ELR (cell line): ENCODE results near the gene AHCYL2.
"Not testable (repeated sequence)": the region's sequence is repeated elsewhere in the genome, so short reads cannot be mapped to it uniquely, and the experiment has no call there.

Experiments
- DNase-seq: peaks from one replicate; pipeline ENCODE4 v3.0.0-alpha.2; 2015; ENCODE audit warnings: low read depth

The AHCYL2 gene

DNA sequence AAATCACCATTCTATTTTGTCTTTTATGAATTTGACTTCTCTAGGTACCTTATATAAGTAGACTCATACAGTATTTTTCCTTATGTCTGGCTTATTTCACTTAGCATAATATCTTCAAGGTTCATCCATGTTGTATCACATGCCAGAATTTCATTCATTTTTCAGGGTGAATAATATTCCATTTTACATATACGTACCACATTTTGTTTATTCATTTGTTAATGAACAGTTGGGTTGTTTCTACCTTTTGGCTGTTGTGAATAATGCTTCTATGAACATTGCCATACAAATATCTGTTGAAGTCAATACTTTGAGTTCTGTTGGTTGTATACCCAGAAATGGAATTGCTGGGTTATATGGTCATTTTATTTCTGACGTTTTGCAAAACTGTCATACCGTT lies 20.7 kb downstream of the AHCYL2 start:
- DNase-seq: no peak

DNA sequence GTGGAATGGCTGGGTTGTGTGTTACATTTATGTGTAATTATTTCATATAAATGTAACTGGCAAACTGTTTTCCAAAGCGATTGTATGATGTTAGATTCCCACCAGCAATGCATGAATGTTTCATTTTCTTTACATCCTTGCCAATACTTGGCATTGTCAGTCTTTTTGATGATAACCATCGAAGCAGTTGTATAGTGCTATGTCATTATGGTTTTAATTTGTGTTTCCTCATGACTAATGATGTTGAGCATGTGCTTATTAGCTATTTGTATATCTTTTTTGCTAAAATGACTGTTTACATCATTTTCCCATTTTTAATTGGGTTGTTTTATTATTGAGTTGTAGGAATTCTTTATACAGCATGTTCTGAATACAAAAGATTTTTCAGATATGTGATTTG lies 22.3 kb downstream of the AHCYL2 start:
- no peak for DNase-seq

DNA sequence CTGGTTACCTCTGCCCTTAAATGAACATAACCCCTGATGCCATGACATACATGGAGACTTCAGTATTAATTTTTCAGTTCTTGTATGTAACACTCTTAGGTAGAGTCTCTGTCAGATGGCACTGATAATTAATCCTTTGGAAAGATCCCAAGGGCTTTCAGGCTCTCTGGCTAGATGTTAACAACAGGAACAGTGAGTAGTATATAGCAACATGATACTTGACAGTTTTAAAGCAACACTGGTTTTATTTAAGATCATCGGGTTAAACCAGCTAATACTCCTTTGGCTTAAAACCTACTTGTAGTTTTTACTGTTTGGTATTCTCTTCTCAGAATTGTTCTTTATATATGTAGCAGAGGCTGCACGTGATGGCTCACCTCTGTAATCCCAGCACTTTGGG lies 27.3 kb downstream of the AHCYL2 start:
- DNase-seq: no peak

DNA sequence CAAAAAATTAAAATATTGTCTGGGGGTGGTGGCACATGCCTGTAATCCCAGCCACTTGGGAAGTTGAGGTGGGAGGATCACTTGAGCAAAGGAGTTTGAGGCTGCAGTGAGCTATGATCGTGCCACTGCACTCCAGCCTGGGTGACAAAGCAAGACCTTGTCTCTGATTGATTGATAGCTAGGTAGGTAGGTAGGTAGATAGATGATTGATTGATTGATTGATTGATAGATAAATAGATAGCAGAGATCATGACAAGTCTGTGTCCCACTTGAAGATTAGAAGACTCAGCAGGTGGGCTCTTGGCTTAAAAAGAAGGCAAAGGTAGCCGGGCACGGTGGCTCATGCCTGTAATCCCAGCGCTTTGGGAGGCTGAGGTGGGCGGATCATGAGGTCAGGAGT lies 27.8 kb downstream of the AHCYL2 start:
- DNase-seq: not testable (repeated sequence)

DNA sequence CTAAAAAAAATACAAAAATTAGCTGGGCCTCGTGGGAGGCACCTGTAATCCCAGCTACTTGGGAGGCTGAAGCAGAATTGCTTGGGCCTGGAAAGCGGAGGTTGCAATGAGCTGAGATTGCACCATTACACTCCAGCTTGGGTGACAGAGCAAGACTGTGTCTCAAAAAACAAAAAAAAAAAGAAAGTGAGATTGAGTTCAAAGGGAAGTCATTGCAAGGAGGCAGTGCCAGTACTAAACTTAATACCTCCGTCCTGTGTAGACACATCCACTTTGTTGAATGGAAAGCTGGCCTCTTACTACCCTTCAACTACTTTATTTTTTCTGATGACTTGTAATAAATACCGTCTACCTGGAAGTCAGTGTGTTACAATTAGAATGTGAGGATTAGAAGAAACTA lies 31.0 kb downstream of the AHCYL2 start:
- no peak for DNase-seq

DNA sequence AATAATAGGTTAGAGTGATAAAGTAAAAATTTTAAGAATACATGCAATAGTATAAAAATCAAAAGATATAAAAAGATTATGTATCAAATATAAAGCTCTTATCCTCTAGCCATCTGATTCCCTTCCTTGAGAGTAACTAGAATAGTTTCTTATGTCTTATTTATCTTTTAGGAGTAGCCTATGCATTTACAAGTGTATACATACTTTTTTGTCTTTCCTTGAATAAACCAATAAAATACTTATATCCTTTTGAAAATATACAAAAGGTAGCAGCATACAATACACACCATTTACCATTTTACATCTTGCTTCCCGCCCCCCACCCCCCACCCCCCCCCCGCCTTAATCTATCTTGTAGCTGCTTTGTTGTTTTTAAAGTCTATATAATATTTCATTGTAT lies 31.4 kb downstream of the AHCYL2 start:
- DNase-seq: no peak

DNA sequence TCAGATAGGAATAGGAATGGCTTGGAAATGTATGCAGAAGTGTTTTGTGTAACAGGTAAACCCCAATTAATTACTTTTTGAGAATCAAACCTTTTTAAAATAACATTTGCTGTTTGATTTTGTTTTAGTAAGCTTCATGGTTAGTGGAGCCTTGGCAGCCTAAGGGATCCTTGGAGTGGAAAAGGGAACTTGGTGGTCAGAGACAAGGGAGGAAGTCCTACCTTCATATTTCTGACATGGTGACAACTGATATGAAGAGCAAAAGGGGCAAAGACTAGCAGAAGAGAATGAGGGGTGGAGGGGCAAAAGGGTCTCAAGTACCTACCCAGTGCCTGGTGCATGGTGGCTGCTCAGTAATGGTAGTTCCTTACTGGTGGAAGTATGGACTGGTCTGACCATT lies 32.3 kb downstream of the AHCYL2 start:
- DNase-seq: no peak

DNA sequence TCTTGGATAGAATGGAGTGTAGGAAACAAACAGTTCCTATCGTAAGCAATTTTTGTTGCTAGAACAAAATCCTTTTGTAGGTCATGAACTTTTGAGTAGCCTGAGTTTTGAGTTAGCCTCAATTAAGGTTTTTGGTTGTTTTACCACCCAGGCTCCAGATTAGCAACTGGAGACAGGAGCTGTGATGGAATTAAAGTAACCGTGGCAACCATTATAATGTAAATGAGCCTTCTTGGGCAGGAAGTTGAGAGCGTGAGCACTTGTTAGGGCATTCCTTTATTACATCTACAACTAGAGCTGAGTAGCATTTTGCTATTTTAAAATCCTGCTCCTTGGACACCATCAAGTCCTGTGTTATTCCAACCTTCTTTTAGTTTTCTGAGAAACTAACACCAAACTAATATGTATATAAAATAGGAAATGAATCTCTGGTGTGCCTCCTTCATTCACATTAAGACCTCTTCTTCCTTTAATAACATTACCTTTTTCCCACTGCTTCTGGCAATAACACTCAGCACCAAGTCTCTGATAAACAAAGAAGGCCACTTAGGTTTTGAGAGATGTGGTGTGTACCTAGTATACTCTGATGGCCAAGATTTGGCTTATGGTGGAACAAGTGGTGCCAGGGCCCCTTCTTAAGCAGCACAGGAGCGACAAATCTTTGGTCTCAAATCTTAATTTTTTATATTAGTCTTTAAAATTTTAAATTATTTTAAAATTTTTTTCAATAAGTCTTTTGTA lies 34.0 kb downstream of the AHCYL2 start:
- DNase-seq: no peak

DNA sequence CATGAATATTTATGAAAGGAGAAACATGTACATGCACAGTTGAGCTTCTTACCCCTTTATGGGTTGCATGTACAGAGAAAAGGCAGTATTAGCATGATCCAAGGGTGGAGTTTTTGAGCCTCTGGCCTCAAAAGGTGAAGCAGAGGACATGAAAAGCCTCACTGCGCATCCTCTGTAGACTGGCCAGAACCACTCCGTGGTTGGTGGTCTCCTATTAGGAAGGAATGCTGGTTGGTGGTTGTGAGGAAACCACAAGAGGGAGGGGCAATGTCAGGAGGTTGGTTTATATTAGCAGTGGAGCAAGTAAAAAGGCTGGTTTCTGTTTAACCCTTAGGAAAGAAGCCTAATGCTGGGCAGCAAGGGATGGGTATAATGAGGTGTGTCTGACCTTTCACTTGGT lies 37.5 kb downstream of the AHCYL2 start:
- DNase-seq: no peak

DNA sequence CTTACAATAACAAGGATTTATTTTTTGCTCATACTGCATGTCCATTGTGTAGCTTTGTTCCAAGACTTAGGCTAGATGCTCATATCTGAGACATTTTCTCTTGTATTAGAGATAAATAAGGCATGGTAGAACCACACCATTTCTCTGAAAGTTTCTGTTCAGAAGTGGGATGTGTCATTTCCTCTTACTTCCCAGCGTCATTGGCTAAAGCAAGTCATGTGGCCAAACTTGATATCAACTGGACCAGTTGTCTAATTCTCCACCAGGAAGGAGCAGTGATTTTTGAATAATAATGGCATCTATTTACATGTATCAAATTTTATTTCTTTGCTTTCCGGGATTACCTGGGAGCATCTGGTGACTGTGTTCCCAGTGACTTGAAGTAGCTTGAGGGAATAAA lies 38.3 kb downstream of the AHCYL2 start:
- DNase-seq: peak; percentile 19

DNA sequence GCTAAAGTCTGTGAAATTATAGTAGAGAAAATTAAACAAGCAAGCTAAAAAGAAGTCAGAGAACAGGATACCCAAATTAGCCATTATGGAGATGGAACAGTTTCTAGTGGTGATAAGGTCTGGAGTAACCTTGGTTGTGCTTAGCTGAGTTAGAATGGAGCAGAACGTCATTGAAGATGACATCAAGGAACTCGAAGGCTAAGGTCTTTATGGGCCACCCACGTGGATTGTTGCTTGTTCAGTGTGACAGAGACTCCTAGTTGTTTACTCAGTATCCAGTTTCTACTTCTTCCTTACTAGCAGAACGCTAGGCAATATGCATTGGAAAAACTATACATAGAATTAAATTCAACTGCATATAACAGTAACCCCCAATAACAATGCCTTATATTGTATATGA lies 39.7 kb downstream of the AHCYL2 start:
- no peak for DNase-seq

DNA sequence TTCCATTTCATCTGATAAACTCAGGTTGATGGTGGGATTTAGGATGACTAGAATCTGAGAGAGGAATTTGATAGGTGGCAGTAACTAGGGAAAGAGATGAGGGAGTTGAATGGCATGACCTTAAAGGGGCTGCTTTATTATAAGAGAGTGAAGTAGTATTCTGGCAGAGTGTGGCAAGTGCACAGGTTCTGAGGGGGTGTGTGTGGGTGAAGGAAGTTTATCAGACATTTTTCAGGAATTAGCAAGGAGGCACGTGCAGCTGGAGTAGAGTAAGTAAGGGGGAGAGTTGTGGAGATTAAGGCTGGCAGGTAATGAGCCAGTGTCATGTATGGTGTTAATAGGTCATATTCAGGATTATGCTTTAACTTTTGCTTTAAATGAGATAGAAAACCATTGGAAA lies 40.5 kb downstream of the AHCYL2 start:
- no peak for DNase-seq

DNA sequence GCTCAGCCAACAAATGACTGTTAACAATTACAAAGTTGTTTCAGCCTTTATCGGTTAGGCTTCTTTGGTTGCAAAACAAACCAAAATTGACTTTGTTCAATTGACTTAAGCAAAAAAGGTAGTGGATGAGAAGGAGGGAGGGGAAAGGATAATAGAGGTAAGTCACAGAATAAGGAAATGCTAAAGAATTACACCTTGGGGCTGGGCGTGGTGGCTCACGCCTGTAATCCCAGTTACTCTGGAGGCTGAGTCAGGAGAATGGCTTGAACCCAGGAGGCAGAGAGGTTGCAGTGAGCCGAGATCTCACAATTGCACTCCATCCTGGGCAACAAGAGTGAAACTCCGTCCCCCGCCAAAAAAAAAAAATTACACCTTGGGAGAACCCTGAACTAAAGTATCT lies 41.4 kb downstream of the AHCYL2 start:
- no peak for DNase-seq

DNA sequence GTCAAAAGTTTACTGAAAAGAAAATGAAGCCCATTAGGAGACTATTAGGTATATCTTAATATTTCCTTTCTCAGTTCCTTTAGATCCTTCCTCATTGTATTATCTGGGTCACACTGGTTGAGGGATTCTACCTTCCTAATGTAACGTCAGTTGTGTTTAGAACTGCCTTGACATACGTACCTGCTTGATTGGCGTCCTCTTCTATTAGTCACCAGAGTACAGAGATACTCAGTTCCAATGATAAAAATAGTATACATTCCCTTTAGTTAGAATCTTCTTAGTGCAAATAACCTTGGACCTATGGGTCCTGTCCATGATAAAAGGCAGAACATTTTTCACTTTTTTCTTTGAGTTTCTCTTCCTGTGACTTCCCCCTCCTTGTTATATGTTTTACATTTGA lies 45.2 kb downstream of the AHCYL2 start:
- no peak for DNase-seq

DNA sequence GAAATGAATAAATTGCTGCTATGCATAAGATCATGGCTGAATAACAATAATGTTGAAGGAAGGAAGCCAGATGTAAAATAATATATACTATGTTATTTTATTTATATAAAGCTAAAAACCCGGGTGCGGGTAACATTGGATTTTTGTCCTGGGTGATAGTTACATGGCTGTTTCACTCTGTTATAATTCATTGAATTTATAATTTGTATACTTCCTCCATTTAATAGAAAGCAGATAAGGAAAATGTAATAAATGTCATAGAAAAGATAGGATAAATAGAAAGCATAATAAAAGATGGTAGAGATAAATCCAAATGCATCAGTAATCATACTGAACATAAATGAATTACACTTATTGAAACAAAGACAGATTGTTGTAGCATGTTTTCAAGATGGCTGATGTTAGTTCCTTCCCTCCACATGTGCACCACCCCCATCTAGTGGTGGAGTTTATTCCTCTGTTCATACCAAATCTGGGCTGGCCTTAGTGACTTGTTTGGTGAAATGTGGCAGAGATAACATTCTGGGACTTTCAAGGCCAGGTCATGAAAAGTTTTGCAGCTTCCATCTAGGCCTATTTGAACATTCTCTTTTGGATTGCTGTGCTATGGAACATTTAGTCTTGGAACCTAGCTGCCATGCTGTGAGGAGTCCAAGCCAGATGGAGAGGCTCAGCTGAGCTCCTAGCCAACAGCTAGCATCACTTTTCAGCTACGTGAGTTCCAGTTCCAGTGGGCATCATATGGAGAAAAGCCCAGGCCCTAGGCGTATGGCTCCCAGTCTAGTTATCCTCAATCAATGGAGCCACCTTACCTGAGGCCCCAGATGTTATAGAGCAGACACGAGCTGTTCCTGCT lies 46.9 kb downstream of the AHCYL2 start:
- DNase-seq: peak; percentile 68

DNA sequence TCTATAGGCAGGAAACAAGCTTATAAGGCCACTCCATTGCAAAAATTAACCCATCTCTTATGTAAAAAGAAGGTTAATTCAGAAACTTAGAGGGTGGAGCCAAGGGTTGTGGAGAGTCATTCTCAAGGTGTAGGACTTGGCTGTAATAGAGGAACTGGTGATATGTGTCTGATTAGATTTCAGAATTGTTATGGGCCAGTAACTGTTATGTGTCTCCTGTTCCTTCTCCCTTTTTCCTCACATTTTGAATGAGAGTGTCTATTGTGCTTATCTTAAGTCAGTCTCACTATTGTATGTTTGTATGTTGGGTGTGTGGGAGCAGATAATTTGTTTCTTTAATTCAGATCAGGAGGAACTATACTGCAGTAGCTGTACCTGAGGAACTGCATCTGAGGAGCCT lies 49.1 kb downstream of the AHCYL2 start:
- DNase-seq: no peak

DNA sequence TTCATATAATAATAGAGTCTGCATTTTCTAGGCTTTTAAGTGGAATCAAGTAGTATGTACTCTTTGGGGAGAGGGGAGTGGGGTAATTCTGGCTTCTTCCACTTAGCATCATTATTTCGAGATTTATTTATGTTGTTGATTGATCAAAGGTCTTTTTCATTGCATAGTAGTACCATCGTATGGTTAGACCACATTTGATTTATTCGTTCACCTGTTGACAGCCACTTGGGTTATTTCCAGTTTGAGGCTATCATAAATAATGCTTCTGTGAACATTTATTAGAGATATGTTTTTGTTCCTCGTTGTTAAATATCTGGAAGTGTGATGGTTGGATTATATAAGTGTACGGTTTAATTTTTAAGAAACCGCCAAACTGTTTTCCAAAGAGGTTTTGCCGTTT lies 52.8 kb downstream of the AHCYL2 start:
- no peak for DNase-seq

DNA sequence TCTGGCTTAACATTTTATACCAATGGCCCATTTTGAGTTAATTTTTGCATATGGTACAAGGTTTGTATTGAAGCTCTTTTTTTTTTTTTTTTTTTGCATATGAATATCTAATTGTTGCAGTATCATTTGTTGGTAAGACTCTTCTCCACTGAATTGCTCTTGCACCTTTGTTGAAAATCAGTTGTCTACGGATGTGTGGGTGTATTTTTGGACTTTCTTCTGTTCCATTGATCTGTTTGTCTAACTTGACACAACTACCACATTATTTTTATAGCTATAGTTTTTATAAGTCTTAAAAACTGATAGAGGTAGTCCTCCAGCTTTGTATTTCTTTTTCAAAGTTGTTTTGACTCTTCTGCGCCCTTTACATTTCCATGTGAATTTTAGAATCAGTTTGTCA lies 53.9 kb downstream of the AHCYL2 start:
- DNase-seq: no peak

DNA sequence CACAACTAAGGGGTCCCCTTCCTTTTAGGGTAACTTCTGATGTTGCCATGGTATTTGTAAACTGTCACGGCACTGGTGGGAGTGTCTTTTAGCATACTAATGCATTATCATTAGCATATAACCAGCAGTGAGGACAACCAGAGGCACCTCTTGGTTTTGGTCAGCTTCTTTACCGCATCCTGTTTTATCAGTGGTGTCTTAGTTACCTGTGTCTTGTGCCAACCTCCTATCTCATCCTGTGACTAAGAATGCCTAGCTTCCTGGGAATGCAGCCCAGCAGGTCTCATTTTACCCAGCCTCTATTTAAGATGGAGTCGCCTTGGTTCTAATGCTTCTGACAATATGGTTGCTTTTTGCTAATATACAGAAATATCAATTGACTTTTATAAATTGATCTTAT lies 54.9 kb downstream of the AHCYL2 start:
- no peak for DNase-seq

DNA sequence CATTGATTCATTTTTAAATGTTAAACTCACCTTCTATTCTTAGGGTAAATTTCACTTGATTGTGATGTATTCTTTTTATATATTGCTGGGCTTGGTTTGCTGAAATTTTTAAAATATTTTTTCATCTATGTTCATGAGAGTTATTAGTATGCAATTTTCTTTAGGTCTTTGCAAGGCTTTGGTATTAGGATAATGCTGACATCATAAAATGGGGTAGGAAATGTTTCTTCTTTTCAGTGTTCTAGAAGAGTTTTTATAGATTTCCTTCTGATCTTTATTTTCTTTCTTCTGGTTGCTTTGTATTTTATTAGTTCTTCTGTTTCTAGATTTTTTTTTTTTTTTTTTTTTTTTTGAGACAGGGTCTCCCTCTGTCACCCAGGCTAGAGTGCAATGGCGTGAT lies 56.3 kb downstream of the AHCYL2 start:
- DNase-seq: no peak

DNA sequence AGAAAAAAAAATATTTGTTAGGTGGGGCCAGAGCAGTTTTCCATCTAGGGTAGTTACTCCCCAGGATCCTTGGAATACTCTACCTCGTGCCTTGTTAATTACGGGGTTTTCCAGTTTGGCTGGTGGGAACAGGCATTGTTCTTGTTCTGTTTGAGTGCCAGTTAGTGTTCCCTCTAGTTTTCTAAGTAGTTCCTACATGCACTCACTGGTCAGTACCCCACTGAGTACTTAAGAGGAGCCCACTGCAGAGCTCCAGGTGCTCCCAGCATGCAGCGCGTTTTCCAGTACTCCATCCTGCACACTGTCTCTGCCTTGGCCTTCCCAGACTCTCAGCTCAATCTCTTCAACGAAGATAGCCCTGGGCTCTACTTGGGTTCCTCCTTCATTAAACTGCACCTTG lies 58.0 kb downstream of the AHCYL2 start:
- no peak for DNase-seq

DNA sequence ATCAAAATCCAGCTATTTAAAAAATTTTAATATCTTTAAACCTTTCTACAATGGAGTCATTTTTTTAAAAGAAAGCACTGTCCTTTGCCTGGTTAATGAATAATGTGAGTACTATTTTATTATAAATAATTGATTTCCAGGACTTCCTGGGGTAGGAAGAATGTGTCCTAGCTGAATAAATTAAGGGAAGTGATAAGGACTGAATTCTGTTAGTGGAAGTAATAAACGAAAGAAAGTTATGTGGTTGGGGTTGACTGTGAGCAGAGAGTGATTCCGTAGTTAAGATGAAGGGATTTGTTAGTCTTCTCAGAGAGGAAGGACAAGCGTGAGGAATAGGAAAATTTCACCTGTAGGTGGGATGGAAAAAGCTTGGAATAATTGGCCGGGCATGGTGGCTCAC lies 59.1 kb downstream of the AHCYL2 start:
- DNase-seq: no peak

DNA sequence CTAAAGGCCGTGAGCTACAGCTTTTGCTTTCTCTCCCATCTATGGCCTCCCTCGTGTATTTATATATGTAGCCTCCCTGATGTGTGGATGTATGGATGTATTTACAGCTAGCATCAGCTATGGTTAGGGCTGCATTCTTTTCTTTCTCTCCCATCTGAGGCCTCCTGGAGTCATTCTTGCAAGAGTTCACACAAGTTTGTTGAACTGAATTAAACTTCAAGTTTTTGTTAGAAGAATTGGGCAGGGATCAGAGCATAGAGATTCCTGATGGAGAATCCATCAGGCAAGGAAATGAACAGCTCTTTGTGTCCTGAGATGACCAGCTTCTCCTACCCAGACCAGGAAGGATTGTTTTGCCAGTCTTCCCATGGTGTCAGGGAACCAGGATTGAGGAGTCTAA lies 60.3 kb downstream of the AHCYL2 start:
- DNase-seq: no peak

DNA sequence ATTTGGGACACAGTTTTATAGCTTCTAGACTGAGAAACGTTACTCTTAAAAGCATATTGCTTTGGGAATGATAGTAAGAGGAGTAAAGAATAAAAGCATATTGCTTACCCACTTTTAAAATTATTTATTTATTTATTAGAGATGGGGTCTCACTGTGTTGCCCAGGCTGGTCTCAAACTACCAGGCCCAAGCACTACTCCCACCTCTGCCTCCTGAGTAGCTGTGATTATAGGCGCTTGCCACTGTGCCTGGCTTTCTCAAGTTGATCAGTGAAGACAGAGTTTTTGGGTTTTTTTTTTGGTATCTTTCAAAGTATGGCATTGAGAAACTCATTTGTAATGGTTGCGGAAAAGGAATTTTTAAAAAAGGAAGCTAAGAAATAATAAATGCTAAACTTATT lies 68.0 kb downstream of the AHCYL2 start:
- no peak for DNase-seq
